ACC112 (cell line): ENCODE results near the gene MGAT4D.
A peak's percentile ranks its signal among the peaks of the same experiment; 100 is the strongest.
"Not testable (repeated sequence)": the region's sequence is repeated elsewhere in the genome, so short reads cannot be mapped to it uniquely, and the experiment has no call there.

ENCODE experiments used
- H2AFZ ChIP-seq: fragments of 200-600 bp; sonication (generic); one replicate; pipeline ENCODE4 v1.6.0; 2017; ENCODE audit warnings: antibody characterized with exemption, low read length; ENCODE audit not compliant: unreplicated experiment
- H3K27ac ChIP-seq: fragments of 200-600 bp; sonication (generic); 2 replicates; pipeline ENCODE4 v1.5.1; 2014; ENCODE audit warnings: low read depth, mild to moderate bottlenecking, antibody characterized with exemption, low read length, moderate library complexity
- H3K27me3 ChIP-seq: fragments of 200-600 bp; sonication (generic); 2 replicates; pipeline ENCODE4 v1.6.1; 2014; ENCODE audit warnings: mild to moderate bottlenecking, antibody characterized with exemption, low read length, moderate library complexity, mixed read lengths; ENCODE audit not compliant: insufficient read depth
- H3K36me3 ChIP-seq: fragments of 200-600 bp; sonication (generic); 2 replicates; pipeline ENCODE4 v1.6.1; 2016; ENCODE audit warnings: mild to moderate bottlenecking, antibody characterized with exemption, low read length, moderate library complexity, mixed read lengths; ENCODE audit not compliant: insufficient read depth
- H3K4me1 ChIP-seq: fragments of 200-600 bp; sonication (generic); one replicate; pipeline ENCODE4 v1.6.1; 2016; ENCODE audit warnings: low read length, mixed read lengths; ENCODE audit not compliant: insufficient read depth, unreplicated experiment, control insufficient read depth
- H3K4me3 ChIP-seq: fragments of 200-600 bp; sonication (generic); 2 replicates; pipeline ENCODE4 v1.5.1; 2014; ENCODE audit warnings: mild to moderate bottlenecking, low read depth, low read length
- H3K79me2 ChIP-seq: fragments of 200-600 bp; sonication (generic); one replicate; pipeline ENCODE4 v1.6.0; 2016; ENCODE audit warnings: low read length; ENCODE audit not compliant: control insufficient read depth, unreplicated experiment, insufficient read depth

Gene MGAT4D

GRCh38 chr4:140439644-140440142 is 58.4 kb downstream of the MGAT4D start:
- H3K79me2 ChIP-seq: no peaks in the 10 kb centered on the region
- H3K36me3 ChIP-seq: no peaks in the 10 kb centered on the region
- no peak overlapping the region for H3K27ac ChIP-seq
- H3K4me1 ChIP-seq: no peaks in the 10 kb centered on the region
- H3K4me3 ChIP-seq: no peak overlapping the region
- H3K27me3 ChIP-seq: peaks cover 33% of the 10 kb centered on the region
- no peak overlapping the region for H2AFZ ChIP-seq

DNA sequence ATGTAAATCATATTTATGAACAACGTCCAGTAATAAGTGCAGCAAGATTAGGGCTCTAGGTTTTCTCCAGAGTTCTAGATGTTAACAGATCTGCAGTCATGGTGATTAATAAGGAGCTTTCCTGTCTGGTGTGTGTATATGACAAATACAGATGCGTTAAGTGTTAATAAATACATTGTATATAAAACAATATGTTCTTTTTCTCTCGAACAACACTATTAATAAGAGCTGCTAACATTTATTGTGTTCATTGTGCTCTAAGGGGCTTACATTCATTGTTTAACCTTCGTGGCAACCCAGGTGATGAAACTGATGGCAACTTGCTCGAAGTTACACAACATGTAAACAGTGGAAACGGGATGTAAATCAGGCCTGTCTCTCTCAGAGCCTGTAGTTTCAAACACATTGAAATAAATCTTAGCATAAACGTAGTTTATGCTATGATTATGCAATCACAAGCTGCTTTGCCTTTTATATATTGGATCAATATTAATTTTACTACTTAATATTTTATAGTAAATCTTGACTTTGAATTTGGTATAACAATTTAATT is 70.1 kb downstream of the MGAT4D start:
- peak overlapping the region; percentile 24; the same call in 1 of the 2 replicates for H3K27ac ChIP-seq
- H3K27me3 ChIP-seq: no peaks in the 10 kb centered on the region; the same call in 1 of the 2 replicates

DNA sequence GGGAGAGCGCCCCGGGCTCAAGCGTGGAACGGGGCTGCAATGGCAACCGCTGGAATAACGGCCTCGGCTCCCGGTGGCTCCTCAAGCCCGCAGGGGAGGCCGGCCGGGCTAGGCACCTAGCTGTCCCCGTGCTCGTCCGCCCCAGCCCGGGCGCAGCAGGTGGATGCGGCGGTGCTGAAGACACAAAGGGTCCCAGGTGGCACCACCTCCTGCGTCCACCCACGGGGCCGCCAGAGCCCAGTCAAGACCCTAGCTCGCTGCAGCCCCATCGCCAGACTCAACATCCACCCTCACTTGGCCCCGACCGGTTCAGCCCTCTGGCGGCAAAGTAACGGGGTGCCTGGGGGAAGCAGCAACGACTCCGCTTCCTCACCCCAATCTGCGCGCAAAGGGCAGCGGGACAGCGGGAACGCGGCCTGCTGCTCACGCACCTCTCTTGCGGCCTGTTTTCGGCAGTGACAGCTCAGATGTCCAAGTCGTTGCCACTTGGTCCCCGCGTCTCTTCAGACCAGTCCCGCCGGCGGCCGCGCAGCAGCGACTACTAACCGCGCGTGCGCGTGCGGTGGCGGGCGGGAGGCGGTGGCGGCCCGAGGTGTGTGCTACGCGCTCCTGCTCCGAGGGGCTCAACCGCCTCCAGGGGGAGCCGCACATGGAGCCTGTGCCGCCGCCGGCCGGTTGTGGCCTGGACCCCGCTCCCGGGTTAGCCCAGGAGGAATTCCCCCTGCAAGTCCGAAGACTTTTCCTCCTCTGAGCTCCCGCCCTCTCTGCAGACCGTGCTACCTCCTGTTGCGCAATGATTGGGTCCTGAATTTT is 70.8 kb downstream of the MGAT4D start, which contains the start of gene CLGN:
TSS of gene CLGN (minus strand) at position 543 of the 813 bp plus-strand sequence. CDS start 14,570 bp downstream, outside the sequence.
- peaks cover 10% of the 10 kb centered on the region for H3K4me1 ChIP-seq
- H3K36me3 ChIP-seq: no peaks in the 10 kb centered on the region
- H3K27me3 ChIP-seq: no peaks in the 10 kb centered on the region; the same call in 1 of the 2 replicates
- peak within 1 kb of the TSS; percentile 93 for H3K4me3 ChIP-seq
- H2AFZ ChIP-seq: peak within 1 kb of the TSS; percentile 79
- H3K79me2 ChIP-seq: no peaks in the 10 kb centered on the region
- peak within 1 kb of the TSS; percentile 24; the same call in 1 of the 2 replicates for H3K27ac ChIP-seq

More for the DNA sequence above, 70.1 kb downstream of the MGAT4D start:
- Histone ChIP-seq H3K79me2 (no peaks in the 10 kb centered on the region), H2AFZ (peak overlapping the region; percentile 79), H3K4me3 (peak overlapping the region; percentile 93), H3K4me1 (peaks cover 10% of the 10 kb centered on the region), H3K36me3 (no peaks in the 10 kb centered on the region)

DNA sequence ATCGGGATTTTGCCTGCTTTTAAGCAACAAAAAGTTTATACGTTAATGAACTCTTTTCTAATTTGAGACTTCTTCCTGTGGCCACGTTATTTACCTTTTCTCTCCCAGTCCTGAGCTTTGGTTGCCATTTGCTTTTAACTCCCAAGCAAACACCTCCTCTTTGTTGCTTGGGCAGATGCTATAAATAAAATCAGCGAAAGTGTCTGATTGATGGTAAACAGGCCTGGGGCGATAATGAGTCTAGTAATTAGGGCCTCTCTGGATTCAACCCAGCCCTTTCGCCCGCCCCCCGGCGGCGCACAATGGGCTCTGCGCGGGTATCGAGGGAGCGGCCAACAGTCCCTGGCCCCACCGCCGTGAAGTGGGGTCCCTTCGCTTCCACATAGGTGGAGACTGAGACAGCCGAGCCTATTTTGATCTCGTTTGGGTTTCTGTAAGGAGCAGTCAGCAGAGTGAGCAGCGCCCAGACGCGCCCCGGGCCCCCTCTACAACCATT is 71.4 kb downstream of the MGAT4D start:
- peaks cover 10% of the 10 kb centered on the region for H3K4me1 ChIP-seq

GRCh38 chr4:140423106-140423505 is 75.0 kb downstream of the MGAT4D start:
- Histone ChIP-seq H3K4me1 (peaks cover 10% of the 10 kb centered on the region), H3K4me3 (no peak overlapping the region), H2AFZ (no peak overlapping the region), H3K27ac (no peak overlapping the region), H3K36me3 (no peaks in the 10 kb centered on the region), H3K27me3 (no peaks in the 10 kb centered on the region; the same call in 1 of the 2 replicates), H3K79me2 (no peaks in the 10 kb centered on the region)

More for the DNA sequence above, 71.4 kb downstream of the MGAT4D start:
- Histone ChIP-seq H3K79me2 (no peaks in the 10 kb centered on the region), H3K36me3 (no peaks in the 10 kb centered on the region), H2AFZ (peak overlapping the region; percentile 79), H3K27ac (no peak overlapping the region), H3K4me3 (peak overlapping the region; percentile 93), H3K27me3 (no peaks in the 10 kb centered on the region; the same call in 1 of the 2 replicates)

DNA sequence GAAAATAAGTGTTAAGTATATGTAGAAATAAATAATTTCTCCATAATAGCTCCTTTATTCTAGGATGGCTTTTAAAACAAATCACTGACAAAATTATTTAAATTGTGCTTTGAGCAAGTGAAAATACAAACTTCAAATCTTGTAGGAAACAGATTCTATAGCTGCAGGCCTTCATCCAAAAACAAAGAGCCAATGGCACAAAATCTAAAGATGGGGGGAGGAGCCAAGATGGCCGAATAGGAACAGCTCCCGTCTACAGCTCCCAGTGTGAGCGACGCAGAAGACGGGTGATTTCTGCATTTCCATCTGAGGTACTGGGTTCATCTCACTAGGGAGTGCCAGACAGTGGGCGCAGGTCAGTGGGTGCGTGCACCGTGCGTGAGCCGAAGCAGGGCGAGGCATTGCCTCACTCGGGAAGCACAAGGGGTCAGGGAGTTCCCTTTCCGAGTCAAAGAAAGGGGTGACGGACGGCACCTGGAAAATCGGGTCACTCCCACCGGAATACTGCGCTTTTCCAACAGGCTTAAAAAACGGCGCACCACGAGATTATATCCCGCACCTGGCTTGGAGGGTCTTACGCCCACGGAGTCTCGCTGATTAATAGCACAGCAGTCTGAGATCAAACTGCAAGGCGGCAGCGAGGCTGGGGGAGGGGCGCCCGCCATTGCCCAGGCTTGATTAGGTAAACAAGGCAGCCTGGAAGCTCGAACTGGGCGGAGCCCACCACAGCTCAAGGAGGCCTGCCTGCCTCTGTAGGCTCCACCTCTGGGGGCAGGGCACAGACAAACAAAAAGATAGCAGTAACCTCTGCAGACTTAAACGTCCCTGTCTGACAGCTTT is 84.7 kb downstream of the MGAT4D start:
- H3K27me3 ChIP-seq, H3K4me1 ChIP-seq, H3K36me3 ChIP-seq, H3K79me2 ChIP-seq, H3K27ac ChIP-seq, H2AFZ ChIP-seq, H3K4me3 ChIP-seq: not testable (repeated sequence)

GRCh38 chr4:140408974-140409373 is 89.1 kb downstream of the MGAT4D start:
- no peak overlapping the region for H3K4me3 ChIP-seq
- H3K27ac ChIP-seq: no peak overlapping the region
- no peaks in the 10 kb centered on the region for H3K79me2 ChIP-seq
- H3K36me3 ChIP-seq: no peaks in the 10 kb centered on the region
- H3K4me1 ChIP-seq: no peaks in the 10 kb centered on the region
- H2AFZ ChIP-seq: no peak overlapping the region
- H3K27me3 ChIP-seq: no peaks in the 10 kb centered on the region

DNA sequence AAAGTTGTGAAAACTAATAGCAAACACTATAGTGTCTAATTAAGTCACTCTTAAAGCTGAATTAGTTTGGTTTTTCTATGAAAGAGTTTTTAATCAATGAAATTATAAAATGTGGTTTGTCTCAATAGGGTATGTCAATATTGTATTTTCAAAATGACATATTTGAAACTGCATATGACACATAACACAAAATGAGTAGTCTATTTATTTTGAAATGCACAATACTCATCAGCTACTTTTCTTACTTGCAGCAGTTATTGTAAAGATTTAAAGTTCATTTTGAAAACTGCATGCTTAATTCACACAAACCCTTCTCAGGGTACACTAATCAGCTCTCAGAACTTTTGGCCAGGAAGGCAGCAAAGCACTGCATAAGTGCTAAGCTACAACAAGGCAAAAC is 91.8 kb downstream of the MGAT4D start:
- no peak overlapping the region for H2AFZ ChIP-seq
- H3K27ac ChIP-seq: no peak overlapping the region
- no peaks in the 10 kb centered on the region for H3K36me3 ChIP-seq
- no peaks in the 10 kb centered on the region for H3K79me2 ChIP-seq
- no peaks in the 10 kb centered on the region for H3K4me1 ChIP-seq
- no peaks in the 10 kb centered on the region for H3K27me3 ChIP-seq
- no peak overlapping the region for H3K4me3 ChIP-seq

- no peak overlapping the region for H3K27ac ChIP-seq
- no peak overlapping the region for H3K4me3 ChIP-seq
- H3K27me3 ChIP-seq: no peaks in the 10 kb centered on the region
- H3K4me1 ChIP-seq: no peaks in the 10 kb centered on the region
- no peak overlapping the region for H2AFZ ChIP-seq
- no peaks in the 10 kb centered on the region for H3K79me2 ChIP-seq
- H3K36me3 ChIP-seq: no peaks in the 10 kb centered on the region
Observed at GRCh38 chr4:140400111-140400510, 98.0 kb downstream of the MGAT4D start.

GRCh38 chr4:140395668-140396067 is 102.4 kb downstream of the MGAT4D start:
- H3K27ac ChIP-seq: no peak overlapping the region
- no peaks in the 10 kb centered on the region for H3K27me3 ChIP-seq
- no peak overlapping the region for H2AFZ ChIP-seq
- no peaks in the 10 kb centered on the region for H3K79me2 ChIP-seq
- no peaks in the 10 kb centered on the region for H3K4me1 ChIP-seq
- no peak overlapping the region for H3K4me3 ChIP-seq
- no peaks in the 10 kb centered on the region for H3K36me3 ChIP-seq
